Measurements from ENCODE around the gene NACAD. TPM values are rescaled to one million over a fixed set of nuclear protein-coding genes. Genes with fewer than 3 reads are reported as not detected.

Gene NACAD
- total RNA-seq, 4 donors from 2014 or later, result 0.89 to 2.0 (median 1.7) TPM

DNA sequence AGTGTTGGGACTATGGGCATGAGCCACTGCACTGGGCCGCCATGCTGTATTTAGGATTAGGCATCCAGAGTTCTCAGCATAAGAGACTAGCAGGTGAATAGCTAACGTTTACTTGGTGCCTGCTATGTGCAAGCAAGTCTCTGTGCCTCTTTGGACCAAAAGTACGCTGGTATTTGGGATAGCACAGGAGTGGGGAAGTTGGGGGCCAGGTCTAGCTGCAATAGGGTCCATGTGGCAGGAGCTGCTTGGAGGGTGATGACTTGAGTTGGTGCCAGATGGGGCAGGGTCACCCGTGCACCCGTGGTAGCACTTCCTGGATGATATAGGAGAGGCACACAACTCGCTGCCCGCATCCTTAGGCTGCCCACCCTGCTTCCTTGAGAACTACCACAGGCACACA lies 22.4 kb downstream of the NACAD start:
- TF ChIP-seq, protein P1, sequence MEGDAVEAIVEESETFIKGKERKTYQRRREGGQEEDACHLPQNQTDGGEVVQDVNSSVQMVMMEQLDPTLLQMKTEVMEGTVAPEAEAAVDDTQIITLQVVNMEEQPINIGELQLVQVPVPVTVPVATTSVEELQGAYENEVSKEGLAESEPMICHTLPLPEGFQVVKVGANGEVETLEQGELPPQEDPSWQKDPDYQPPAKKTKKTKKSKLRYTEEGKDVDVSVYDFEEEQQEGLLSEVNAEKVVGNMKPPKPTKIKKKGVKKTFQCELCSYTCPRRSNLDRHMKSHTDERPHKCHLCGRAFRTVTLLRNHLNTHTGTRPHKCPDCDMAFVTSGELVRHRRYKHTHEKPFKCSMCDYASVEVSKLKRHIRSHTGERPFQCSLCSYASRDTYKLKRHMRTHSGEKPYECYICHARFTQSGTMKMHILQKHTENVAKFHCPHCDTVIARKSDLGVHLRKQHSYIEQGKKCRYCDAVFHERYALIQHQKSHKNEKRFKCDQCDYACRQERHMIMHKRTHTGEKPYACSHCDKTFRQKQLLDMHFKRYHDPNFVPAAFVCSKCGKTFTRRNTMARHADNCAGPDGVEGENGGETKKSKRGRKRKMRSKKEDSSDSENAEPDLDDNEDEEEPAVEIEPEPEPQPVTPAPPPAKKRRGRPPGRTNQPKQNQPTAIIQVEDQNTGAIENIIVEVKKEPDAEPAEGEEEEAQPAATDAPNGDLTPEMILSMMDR (IDR thresholded peaks at IDR 0.05), result no peak
- no peak for TF ChIP-seq POLR2A (IDR thresholded peaks at IDR 0.05)
- no peak overlapping the region for H3K4me3 ChIP-seq (ENCODE audit: low read depth, poor library complexity, severe bottlenecking)
- no peak for DNase-seq (ENCODE audit: low spot score in 2 of 2)
- WGBS, 2 donors, result 80 to 84% methylated on average over 7 of the region's 7 CpGs
- intact Hi-C loops (cut with DNase I; ENCODE audit: low total_unique reads), result no loop called here

DNA sequence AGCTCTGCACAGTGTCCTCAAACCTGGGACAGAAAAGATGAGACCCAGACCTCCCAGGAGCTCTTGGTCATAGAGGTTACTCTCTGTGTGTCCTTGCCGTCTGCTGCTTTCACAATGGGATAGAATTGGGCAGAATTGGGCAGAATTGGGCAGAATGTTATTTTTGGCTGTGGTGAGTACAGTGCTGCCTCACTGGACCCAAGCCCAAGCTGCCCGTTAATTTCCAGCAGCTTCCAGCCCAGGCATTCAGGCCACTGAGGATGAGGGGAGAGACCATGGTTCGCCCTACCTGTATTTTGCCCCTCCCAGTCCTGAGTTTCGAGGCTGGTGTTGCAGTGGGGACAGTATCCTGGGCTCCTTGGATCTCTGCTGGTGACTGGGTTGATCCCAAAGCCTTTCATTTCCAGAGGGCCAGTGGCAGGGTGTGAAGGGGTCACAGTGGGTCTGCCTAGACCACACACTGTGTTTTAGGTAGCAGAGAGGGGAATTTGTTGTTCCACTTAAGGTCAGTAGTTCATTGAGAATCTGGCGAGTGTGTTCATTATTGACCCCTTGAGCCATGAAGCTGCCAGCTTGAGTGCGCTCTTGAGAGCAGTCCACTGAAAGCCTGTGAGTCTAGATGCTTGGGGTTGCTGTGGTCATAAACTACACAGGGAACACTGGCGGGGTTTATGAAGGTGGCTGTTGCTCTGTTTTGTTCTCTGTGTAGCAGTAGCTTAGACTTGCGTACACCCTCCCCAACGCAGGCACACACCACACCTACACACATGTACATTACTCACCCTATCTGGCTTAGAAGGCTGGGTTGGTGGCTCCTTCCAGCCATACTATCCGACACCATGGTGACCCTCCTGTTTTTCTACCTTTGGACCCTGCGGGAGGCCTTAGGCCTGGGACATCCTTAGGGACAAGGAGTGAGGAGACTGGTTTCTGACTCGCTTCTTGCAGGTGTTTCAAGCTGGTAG lies 23.5 kb downstream of the NACAD start:
- DNase-seq (ENCODE audit: low spot score in 2 of 2), result no peak
- 90 to 96% methylated on average over 11 to 12 of the region's 12 CpGs for WGBS, 2 donors
- TF ChIP-seq POLR2A (IDR thresholded peaks at IDR 0.05), result no peak
- TF ChIP-seq, protein P1 (IDR thresholded peaks at IDR 0.05), result no peak

DNA sequence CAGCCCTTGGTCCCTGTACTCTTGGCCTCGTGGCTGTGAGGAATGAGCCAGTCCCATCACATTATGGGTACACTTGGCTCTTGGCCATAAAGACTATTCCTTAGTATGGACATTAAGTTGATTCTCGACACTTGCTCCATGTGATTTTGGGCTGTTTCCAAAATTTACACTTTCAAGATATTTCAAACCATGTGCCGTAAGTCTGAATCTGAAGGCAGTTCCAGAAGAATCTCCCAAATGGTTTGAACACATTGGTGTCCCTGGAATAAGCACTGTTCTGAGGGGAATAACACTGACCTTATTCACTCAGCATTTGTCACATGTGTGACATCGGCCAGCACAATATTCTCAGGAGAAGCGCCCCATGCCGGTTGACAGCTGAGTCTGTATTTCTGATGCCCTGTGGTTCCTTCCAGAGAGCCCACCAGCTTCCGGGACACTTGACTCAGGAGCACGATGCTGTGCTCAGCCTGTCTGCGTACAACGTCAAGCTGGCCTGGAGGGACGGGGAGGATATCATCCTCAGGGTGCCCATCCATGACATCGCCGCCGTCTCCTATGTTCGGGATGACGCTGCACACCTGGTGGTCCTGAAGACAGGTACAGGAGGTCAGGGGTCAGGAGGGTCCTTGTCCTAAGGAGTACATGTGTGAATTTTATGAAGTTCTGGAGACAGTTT lies 24.6 kb downstream of the NACAD start:
- TF ChIP-seq, protein P1 (IDR thresholded peaks at IDR 0.05), result no peak
- no peak for TF ChIP-seq POLR2A (IDR thresholded peaks at IDR 0.05)
- no peak overlapping the region for H3K4me3 ChIP-seq (ENCODE audit: low read depth, poor library complexity, severe bottlenecking)
- DNase-seq (ENCODE audit: low spot score in 2 of 2), result peak in 1 of 2 donors; percentile 59
- 92 to 93% methylated on average over 16 of the region's 16 CpGs for WGBS, 2 donors
- intact Hi-C loops (cut with DNase I; ENCODE audit: low total_unique reads), result no loop called here

More for the DNA sequence above, 23.5 kb downstream of the NACAD start:
- intact Hi-C loops (cut with DNase I; ENCODE audit: low total_unique reads), result no loop called here
- no peak overlapping the region for H3K4me3 ChIP-seq (ENCODE audit: low read depth, poor library complexity, severe bottlenecking)

DNA sequence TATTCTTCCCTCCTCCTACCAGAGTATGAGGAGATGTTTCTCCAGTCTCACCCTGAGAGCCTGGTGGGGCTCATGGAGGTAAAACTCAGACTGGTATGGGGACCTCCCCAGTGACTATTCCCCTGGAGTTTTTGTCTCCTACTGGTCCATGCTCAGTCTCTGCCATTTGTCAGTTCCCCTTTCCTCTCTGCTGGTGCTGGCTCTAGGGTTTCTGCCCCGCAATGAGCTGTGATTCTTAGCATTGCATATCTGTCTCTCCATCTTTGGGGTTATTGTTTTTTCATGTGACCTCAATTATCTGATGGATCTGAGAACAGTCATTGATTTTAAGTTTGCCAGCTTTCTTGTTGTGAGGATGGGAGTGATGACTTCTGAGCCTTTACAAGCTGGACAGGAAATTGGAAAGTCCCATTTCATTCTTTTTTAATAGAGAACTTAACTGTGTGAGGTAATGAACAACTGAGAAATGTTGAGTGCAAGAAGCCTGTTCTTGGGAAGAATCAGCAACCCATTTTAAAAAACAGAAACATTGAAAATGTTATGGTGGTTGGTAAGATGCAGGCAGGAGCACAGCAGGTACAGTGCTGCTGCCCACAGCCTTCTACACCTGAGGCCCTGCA lies 26.9 kb downstream of the NACAD start:
- TF ChIP-seq, protein P1 (IDR thresholded peaks at IDR 0.05), result no peak
- TF ChIP-seq POLR2A (IDR thresholded peaks at IDR 0.05), result no peak
- no peak for DNase-seq (ENCODE audit: low spot score in 2 of 2)
- WGBS, 2 donors, result 87 to 88% methylated on average over 1 of the region's 1 CpG
- intact Hi-C loops (cut with DNase I; ENCODE audit: low total_unique reads), result no loop called here
- no peak overlapping the region for H3K4me3 ChIP-seq (ENCODE audit: low read depth, poor library complexity, severe bottlenecking)

DNA sequence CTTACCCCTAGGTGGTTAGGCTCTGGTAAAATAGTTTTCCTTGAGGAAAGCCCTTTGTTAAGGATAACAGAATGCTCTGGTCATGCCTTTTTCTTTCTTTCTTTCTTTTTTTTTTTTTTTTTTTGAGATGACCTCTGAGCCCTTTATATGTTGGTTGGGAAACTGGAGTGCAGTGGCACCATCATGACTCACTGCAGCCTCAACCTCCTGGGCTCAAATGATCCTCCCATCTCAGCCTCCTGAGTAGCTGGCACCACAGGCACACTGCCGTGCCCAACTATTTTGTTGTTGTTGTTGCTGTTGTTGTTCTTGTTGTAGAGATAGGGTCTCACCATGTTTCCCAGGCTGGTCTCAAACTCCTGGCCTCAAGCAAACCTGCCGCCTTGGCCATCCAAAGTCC lies 27.4 kb downstream of the NACAD start:
- H3K4me3 ChIP-seq (ENCODE audit: low read depth, poor library complexity, severe bottlenecking), result no peak overlapping the region
- TF ChIP-seq, protein P1 (IDR thresholded peaks at IDR 0.05), result no peak
- TF ChIP-seq POLR2A (IDR thresholded peaks at IDR 0.05), result no peak
- intact Hi-C loops (cut with DNase I; ENCODE audit: low total_unique reads), result no loop called here
- DNase-seq (ENCODE audit: low spot score in 2 of 2), result no peak
- WGBS, 2 donors, result 97 to 100% methylated on average over 2 of the region's 2 CpGs
